PFSK-1 (cell line): ENCODE results near the gene WDR59.

ENCODE experiments used
- POLR2AphosphoS5 ChIP-seq: IDR thresholded peaks from 2 replicates; pipeline ENCODE4 v1.6.1; 2012; ENCODE audit warnings: low read depth, mild to moderate bottlenecking, control low read depth, low read length, moderate library complexity
- SIN3A ChIP-seq: IDR thresholded peaks from 2 replicates; pipeline ENCODE4 v1.6.1; 2012; ENCODE audit warnings: mild to moderate bottlenecking, low read length, moderate library complexity, borderline replicate concordance; ENCODE audit not compliant: insufficient read depth
- TAF1 ChIP-seq: IDR thresholded peaks from 2 replicates; pipeline ENCODE4 v1.6.1; 2012; ENCODE audit warnings: low read length, control low read depth, borderline replicate concordance; ENCODE audit not compliant: insufficient read depth
- TF ChIP-seq, protein P1 (sequence below), 2 experiments: IDR thresholded peaks; 2 replicates each; pipeline versions ENCODE4 v1.6.1 to v1.8.0; 2011 to 2012; ENCODE audit warnings: low read depth in 2 of 2, low read length in 2 of 2, control low read depth in 1 of 2, inconsistent platforms in 1 of 2, mild to moderate bottlenecking in 1 of 2, moderate library complexity in 1 of 2; ENCODE audit not compliant: insufficient read depth in 1 of 2

DNA sequence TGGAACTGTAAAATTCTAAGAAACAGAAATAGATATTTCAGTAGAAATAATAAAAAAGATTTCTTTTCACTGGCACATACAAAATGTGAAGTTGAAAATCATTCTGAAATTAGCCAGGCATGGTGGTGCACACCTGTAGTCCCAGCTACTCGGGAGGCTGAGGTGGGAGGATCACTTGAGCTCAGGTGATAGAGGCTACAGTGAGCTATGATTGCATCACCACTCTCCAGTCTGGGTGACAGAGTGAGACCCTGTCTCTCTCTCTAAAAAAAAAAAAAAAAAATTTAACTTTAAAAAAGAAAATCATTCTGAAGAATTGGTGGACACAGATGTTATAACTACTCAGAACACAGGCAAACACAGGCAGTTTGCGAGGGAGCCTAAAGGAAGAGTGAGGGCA, 112.6 kb downstream of the WDR59 start:
- TF ChIP-seq POLR2AphosphoS5 (no peak), TAF1 (no peak), SIN3A (no peak)
- TF ChIP-seq, protein P1, sequence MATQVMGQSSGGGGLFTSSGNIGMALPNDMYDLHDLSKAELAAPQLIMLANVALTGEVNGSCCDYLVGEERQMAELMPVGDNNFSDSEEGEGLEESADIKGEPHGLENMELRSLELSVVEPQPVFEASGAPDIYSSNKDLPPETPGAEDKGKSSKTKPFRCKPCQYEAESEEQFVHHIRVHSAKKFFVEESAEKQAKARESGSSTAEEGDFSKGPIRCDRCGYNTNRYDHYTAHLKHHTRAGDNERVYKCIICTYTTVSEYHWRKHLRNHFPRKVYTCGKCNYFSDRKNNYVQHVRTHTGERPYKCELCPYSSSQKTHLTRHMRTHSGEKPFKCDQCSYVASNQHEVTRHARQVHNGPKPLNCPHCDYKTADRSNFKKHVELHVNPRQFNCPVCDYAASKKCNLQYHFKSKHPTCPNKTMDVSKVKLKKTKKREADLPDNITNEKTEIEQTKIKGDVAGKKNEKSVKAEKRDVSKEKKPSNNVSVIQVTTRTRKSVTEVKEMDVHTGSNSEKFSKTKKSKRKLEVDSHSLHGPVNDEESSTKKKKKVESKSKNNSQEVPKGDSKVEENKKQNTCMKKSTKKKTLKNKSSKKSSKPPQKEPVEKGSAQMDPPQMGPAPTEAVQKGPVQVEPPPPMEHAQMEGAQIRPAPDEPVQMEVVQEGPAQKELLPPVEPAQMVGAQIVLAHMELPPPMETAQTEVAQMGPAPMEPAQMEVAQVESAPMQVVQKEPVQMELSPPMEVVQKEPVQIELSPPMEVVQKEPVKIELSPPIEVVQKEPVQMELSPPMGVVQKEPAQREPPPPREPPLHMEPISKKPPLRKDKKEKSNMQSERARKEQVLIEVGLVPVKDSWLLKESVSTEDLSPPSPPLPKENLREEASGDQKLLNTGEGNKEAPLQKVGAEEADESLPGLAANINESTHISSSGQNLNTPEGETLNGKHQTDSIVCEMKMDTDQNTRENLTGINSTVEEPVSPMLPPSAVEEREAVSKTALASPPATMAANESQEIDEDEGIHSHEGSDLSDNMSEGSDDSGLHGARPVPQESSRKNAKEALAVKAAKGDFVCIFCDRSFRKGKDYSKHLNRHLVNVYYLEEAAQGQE (IDR thresholded peaks at IDR 0.05; ENCODE audit: insufficient read depth in 1 of 2, low read depth in 2 of 2, low read length in 2 of 2): no peak
